Stimulated activated naive CD8-positive, alpha-beta T cell treated with anti-CD3 and anti-CD28 coated beads, Interleukin-15, amount 100 ng/mL, for 72 hours (primary cell): ENCODE measurements around the gene PYGM.
"Not testable (repeated sequence)": the region's sequence is repeated elsewhere in the genome, so short reads cannot be mapped to it uniquely, and the experiment has no call there.

Source experiments
- ATAC-seq: fragments of 150-1000 bp; cut with Tn5 transposase; 2 replicates; pipeline ENCODE4 v1.10.0; 2021; ENCODE audit warnings: mild to moderate bottlenecking, moderate library complexity
- DNase-seq, 2 donors: peaks; one replicate each; pipeline ENCODE4 v3.0.0; 2021 to 2022
- H3K27ac Mint-ChIP-seq, 2 donors: one replicate each; pipeline ENCODE4 v1.8.0; 2022; ENCODE audit warnings: mild to moderate bottlenecking in 2 of 2, mixed read lengths in 2 of 2, moderate library complexity in 2 of 2
- H3K27me3 Mint-ChIP-seq: one replicate; pipeline ENCODE4 v1.8.0; 2022; ENCODE audit warnings: mixed read lengths
- H3K4me1 Mint-ChIP-seq: one replicate; pipeline ENCODE4 v1.8.0; 2022; ENCODE audit warnings: mild to moderate bottlenecking, mixed read lengths
- H3K4me3 Mint-ChIP-seq, 2 donors: one replicate each; pipeline ENCODE4 v1.8.0; 2022; ENCODE audit warnings: mild to moderate bottlenecking in 2 of 2, mixed read lengths in 2 of 2, moderate library complexity in 1 of 2
- H3K9me3 Mint-ChIP-seq, 2 donors: one replicate each; pipeline ENCODE4 v1.8.0; 2022; ENCODE audit warnings: mixed read lengths in 2 of 2

PYGM gene

GRCh38 chr11:64713016-64713707 is 46.6 kb downstream of the PYGM start:
- Mint-ChIP-seq H3K4me1 (peaks cover 32% of the 10 kb centered on the region), H3K4me3 (no peak overlapping the region), H3K27me3 (peaks cover 85% of the 10 kb centered on the region), H3K9me3 (no peaks in the 10 kb centered on the region), H3K27ac (no peak overlapping the region)
- no peak for DNase-seq
- peak; percentile 14 for ATAC-seq

GRCh38 chr11:64712430-64713015 is 47.3 kb downstream of the PYGM start:
- ATAC-seq (peak; percentile 33), DNase-seq (no peak)
- Mint-ChIP-seq H3K4me3 (peak overlapping the region; percentile 23 to 35), H3K4me1 (peaks cover 32% of the 10 kb centered on the region), H3K9me3 (no peaks in the 10 kb centered on the region), H3K27ac (peak overlapping the region in 1 of 2 donors; percentile 37), H3K27me3 (peaks cover 81% of the 10 kb centered on the region)

- Mint-ChIP-seq H3K27ac (peak overlapping the region in 1 of 2 donors; percentile 37), H3K9me3 (no peaks in the 10 kb centered on the region), H3K27me3 (peaks cover 76% of the 10 kb centered on the region), H3K4me3 (peak overlapping the region; percentile 35 to 44), H3K4me1 (peaks cover 32% of the 10 kb centered on the region)
- DNase-seq: no peak
- no peak for ATAC-seq
These were observed 47.8 kb downstream of the PYGM start for GRCh38 chr11:64711956-64712362.

- no peak for DNase-seq
- Mint-ChIP-seq H3K4me1 (peaks cover 29% of the 10 kb centered on the region), H3K4me3 (peak overlapping the region in 1 of 2 donors; percentile 44), H3K27ac (no peak overlapping the region), H3K9me3 (no peaks in the 10 kb centered on the region), H3K27me3 (peaks cover 69% of the 10 kb centered on the region)
- no peak for ATAC-seq
These were observed 48.4 kb downstream of the PYGM start for GRCh38 chr11:64711138-64711955.

- DNase-seq (no peak), ATAC-seq (no peak)
- H3K4me1 Mint-ChIP-seq: peaks cover 23% of the 10 kb centered on the region
- peaks cover 66% of the 10 kb centered on the region for H3K27me3 Mint-ChIP-seq
- no peak overlapping the region for H3K27ac Mint-ChIP-seq
- H3K4me3 Mint-ChIP-seq: no peak overlapping the region
- no peaks in the 10 kb centered on the region for H3K9me3 Mint-ChIP-seq
These were observed 49.2 kb downstream of the PYGM start for GRCh38 chr11:64710418-64711137.

GRCh38 chr11:64705501-64705900 is 54.3 kb downstream of the PYGM start:
- H3K9me3 Mint-ChIP-seq: no peaks in the 10 kb centered on the region
- H3K4me1 Mint-ChIP-seq: no peaks in the 10 kb centered on the region
- no peak overlapping the region for H3K4me3 Mint-ChIP-seq
- no peak for ATAC-seq
- DNase-seq: no peak
- no peak overlapping the region for H3K27ac Mint-ChIP-seq
- peaks cover 38% of the 10 kb centered on the region for H3K27me3 Mint-ChIP-seq

GRCh38 chr11:64703048-64703447 is 56.7 kb downstream of the PYGM start:
- H3K4me3 Mint-ChIP-seq: no peak overlapping the region
- H3K9me3 Mint-ChIP-seq: no peaks in the 10 kb centered on the region
- no peaks in the 10 kb centered on the region for H3K4me1 Mint-ChIP-seq
- H3K27ac Mint-ChIP-seq: no peak overlapping the region
- peaks cover 22% of the 10 kb centered on the region for H3K27me3 Mint-ChIP-seq
- ATAC-seq (no peak), DNase-seq (no peak)

GRCh38 chr11:64701956-64702355 is 57.8 kb downstream of the PYGM start:
- ATAC-seq, H3K4me1 Mint-ChIP-seq, H3K27ac Mint-ChIP-seq, DNase-seq, H3K9me3 Mint-ChIP-seq, H3K4me3 Mint-ChIP-seq: not testable (repeated sequence)
- peaks cover 21% of the 10 kb centered on the region for H3K27me3 Mint-ChIP-seq

GRCh38 chr11:64698427-64698826 is 61.3 kb downstream of the PYGM start:
- Mint-ChIP-seq H3K4me3 (no peak overlapping the region), H3K9me3 (no peaks in the 10 kb centered on the region), H3K27ac (no peak overlapping the region), H3K4me1 (peaks cover 1% of the 10 kb centered on the region), H3K27me3 (peaks cover 24% of the 10 kb centered on the region)
- DNase-seq (no peak), ATAC-seq (no peak)

GRCh38 chr11:64697663-64698375 is 62.0 kb downstream of the PYGM start:
- Mint-ChIP-seq H3K9me3 (no peaks in the 10 kb centered on the region), H3K27me3 (peaks cover 30% of the 10 kb centered on the region), H3K27ac (no peak overlapping the region), H3K4me3 (no peak overlapping the region), H3K4me1 (peaks cover 8% of the 10 kb centered on the region)
- ATAC-seq (no peak), DNase-seq (no peak)
